GM06990 (cell line): Measurements from ENCODE around the gene TMEM81.

ENCODE experiments used
- DNase-seq: peaks from one replicate; pipeline ENCODE4 v3.0.0-alpha.2; 2011; ENCODE audit not compliant: insufficient read length; ENCODE audit errors: extremely low read depth
- H3K27me3 ChIP-seq: replicated peaks from 2 replicates; pipeline ENCODE4 v1.6.0; 2011; ENCODE audit warnings: low read length; ENCODE audit not compliant: control insufficient read depth, insufficient read depth
- H3K36me3 ChIP-seq: 2 replicates; pipeline ENCODE4 v1.5.1; 2011; ENCODE audit warnings: low read length; ENCODE audit not compliant: control insufficient read depth, insufficient read depth
- H3K4me3 ChIP-seq: replicated peaks from 2 replicates; pipeline ENCODE4 v1.5.1; 2011; ENCODE audit warnings: low read depth, mild to moderate bottlenecking, control low read depth, low read length
- CTCF ChIP-seq: IDR thresholded peaks from 2 replicates; pipeline ENCODE4 v1.5.1; 2011; ENCODE audit warnings: low read length, control low read depth, mild to moderate bottlenecking, inconsistent platforms; ENCODE audit not compliant: insufficient read depth, poor library complexity, severe bottlenecking

Gene TMEM81

GRCh38 chr1:205058853-205059252 is 25.4 kb downstream of the TMEM81 start:
- Histone ChIP-seq H3K27me3 (no peaks in the 10 kb centered on the region; the same call in none of the 2 replicates), H3K36me3 (no peaks in the 10 kb centered on the region), H3K4me3 (no peak overlapping the region)
- TF ChIP-seq CTCF = no peak
- DNase-seq = no peak

GRCh38 chr1:205057808-205058575 is 26.3 kb downstream of the TMEM81 start:
- no peak overlapping the region for H3K4me3 ChIP-seq
- no peak for DNase-seq
- TF ChIP-seq CTCF = no peak
- H3K27me3 ChIP-seq = no peaks in the 10 kb centered on the region; the same call in none of the 2 replicates
- H3K36me3 ChIP-seq = no peaks in the 10 kb centered on the region

GRCh38 chr1:205056956-205057568 is 27.2 kb downstream of the TMEM81 start:
- no peaks in the 10 kb centered on the region; the same call in none of the 2 replicates for H3K27me3 ChIP-seq
- TF ChIP-seq CTCF = no peak
- H3K36me3 ChIP-seq = no peaks in the 10 kb centered on the region
- H3K4me3 ChIP-seq = no peak overlapping the region
- DNase-seq = no peak

GRCh38 chr1:205056188-205056611 is 28.1 kb downstream of the TMEM81 start:
- no peak overlapping the region for H3K4me3 ChIP-seq
- no peaks in the 10 kb centered on the region for H3K36me3 ChIP-seq
- no peak for TF ChIP-seq CTCF
- H3K27me3 ChIP-seq = no peaks in the 10 kb centered on the region; the same call in none of the 2 replicates
- DNase-seq = no peak

- DNase-seq = no peak
- Histone ChIP-seq H3K27me3 (no peaks in the 10 kb centered on the region; the same call in none of the 2 replicates), H3K36me3 (no peaks in the 10 kb centered on the region), H3K4me3 (no peak overlapping the region)
- no peak for TF ChIP-seq CTCF
Measured at GRCh38 chr1:205054013-205054412, 30.2 kb downstream of the TMEM81 start.
